NOMO-1 (cell line): ENCODE data around the gene STRN.
"Not testable (repeated sequence)": the region's sequence is repeated elsewhere in the genome, so short reads cannot be mapped to it uniquely, and the experiment has no call there.

Experiments used
- DNase-seq, 2 experiments: peaks; one replicate each; lab custom pipeline; 2025; ENCODE audit not compliant: unreplicated experiment in 2 of 2; lab: John Stamatoyannopoulos, UW

The STRN gene

DNA sequence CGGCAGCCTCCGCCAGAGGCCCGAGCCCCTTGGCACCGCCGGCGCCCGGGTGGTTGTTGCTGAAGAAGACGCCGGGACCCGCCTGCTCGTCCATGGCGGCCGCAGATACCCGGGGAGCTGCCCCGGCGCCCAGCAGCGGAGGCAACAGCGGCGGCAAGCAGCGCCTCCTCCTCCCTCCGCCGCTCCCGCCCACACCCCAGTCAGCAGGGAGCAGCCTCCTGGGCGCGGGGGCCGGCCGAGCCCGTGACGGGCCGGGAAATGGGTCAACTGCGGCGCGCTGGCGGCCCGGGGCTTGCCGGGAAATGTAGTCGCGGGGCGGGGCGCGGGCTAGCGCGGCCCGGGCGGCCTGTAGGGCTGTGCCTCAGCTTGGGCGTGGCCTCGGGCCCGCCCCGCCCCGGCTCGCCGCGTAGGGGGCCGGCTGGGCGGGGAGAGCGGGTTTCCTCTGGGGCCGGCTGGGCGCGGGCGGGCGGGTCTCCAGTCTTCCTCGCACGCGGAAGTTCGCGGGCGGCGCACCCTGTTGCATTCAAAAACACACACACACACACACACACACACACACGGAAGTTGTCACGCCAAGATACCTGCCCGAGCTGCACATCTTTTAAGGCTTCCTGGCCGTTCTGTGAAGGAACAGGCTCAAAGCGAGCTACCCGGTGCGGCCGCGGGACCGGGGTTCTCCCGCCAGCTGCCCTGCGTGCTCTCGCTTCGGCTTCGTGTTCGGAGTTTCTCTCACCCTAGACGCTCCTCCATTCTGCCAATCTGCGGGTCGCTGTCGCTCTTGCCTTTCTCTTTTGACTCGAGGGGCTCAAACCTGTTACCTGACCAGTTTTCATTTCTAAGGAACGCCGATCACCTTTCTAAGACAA, at the start of gene STRN:
TSS of gene STRN (minus strand) at position 167 of the 866 bp plus-strand sequence. CDS start at position 94, 73 bp downstream.
- peak; percentile 94 to 99 for DNase-seq

GRCh38 chr2:37013315-37013641, 46.9 kb upstream of the STRN start:
- no peak for DNase-seq

- DNase-seq = no peak
Measured at GRCh38 chr2:37011130-37011529, 44.8 kb upstream of the STRN start.

GRCh38 chr2:37005118-37005868, 39.0 kb upstream of the STRN start:
- no peak for DNase-seq

DNA sequence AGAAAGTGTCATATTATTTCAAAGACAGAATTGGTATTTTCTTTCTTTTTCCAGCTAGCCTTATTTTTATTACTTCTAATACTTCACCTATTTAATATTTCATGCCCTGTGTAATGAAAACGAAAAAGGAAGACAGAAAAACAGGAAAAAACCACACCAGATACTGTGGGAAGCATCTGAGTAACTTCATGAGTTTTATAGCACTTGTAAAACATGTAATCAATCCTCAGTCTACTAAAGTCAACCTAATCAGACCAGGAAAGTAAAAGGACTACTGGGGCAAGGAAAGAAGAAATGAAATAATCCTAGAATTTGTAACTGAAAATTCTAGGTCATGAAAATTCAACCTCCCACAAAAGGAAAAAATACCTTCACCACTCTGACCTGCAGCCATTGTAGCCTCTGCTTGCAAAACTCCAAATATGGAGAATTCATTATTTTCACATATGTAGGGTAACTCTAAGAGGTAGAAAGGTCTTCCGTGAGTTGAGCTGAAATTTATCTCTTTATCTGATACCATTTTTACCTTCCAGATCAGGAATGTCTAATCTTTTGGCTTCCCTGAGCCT, 34.7 kb upstream of the STRN start:
- DNase-seq = no peak

DNA sequence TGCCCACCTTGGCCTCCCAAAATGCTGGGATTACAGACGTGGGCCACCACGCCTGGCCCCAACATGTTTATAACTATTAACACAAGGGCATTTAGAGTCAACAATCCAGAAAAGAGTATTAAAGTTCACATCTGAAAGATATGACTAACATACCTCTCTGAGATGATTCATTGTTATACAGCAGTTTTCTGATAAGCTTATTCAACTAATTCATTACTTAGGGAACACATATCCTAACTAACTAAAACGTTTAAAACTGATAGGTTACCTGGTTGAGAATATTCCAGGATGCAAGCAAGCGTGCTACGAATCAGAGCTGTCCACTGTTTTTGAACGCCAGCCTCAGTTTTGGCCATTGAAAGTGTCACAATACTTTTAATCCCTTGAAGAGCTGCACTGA, 34.0 kb upstream of the STRN start:
- no peak for DNase-seq

- DNase-seq = not testable (repeated sequence)
Measured at GRCh38 chr2:36999416-36999815, 33.1 kb upstream of the STRN start.

DNA sequence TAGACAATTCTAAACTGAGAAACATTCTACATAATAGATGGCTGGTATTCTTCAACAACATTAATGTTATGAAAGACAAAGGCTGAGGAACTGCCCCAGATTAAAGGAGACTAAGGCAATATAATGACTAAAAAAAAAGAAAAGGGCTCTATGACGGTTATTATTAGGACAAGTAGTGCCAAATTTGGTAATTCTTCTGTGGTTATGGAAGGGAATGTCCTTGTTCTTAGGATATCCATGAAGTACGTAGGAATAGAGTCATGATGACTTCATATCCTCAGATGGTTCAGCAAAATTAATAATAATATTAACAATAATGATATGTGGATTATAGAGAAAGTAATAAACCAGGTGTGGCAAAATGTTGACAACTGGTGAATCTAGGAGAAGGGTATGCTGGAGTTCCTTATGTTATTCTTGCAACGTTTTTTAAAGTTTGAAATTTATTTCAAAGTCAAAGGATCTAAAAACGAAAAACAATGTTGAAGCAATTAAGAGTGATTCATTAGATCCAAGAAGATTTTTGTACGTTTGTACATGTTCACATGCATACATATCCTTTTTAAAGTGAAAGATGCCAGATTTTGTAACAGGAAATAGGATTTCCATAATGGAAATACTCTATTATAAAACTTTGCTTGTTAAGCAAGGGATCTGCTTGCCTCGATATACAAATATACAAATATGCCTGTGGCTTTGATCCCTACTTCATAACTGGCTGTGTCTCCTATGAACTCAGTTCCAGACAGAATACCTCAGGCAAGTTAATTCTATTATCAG, 27.7 kb upstream of the STRN start:
- DNase-seq = no peak

GRCh38 chr2:36988008-36988407, 21.7 kb upstream of the STRN start:
- no peak for DNase-seq

DNA sequence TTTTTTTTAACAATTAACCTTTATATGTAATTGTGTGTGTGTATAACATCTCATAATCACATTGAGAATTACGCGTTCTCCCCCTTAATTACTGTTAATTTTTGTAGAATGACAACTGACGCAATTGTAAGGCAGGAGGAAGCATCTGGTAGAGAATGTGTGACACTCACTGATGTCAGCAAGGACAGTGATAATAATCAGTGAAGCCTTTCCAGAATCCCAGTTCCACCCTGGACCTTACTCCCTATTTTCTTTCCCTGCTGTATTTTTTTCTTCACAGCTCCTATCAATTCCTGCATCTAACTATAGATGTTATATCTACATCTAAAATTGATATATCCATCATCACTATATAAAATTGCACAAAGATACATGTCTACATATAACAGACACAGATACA, 16.1 kb upstream of the STRN start:
- DNase-seq = no peak

- DNase-seq = no peak
Measured at GRCh38 chr2:36981911-36982310, 15.6 kb upstream of the STRN start.

GRCh38 chr2:36979007-36979406, 12.7 kb upstream of the STRN start:
- not testable (repeated sequence) for DNase-seq

GRCh38 chr2:36976065-36976464, 9.7 kb upstream of the STRN start:
- no peak for DNase-seq

DNA sequence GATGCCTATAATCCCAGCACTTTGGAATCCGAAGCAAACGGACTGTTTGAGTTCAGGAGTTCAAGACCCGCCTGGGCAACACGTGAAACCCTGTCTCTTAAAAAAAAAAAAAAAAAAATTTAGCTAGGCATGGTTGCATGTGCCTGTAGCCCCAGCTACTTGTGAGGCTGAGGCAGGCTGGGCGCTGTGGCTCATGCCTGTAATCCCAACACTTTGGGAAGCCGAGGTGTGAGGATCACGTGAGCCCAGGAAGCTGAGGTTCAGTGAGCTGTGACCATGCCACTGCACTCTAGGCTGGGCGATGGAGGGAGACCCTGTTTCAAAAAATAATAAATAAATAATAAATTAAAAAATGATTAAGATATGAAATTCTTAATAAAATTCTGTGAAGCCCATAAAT, 9.0 kb upstream of the STRN start:
- no peak for DNase-seq

DNA sequence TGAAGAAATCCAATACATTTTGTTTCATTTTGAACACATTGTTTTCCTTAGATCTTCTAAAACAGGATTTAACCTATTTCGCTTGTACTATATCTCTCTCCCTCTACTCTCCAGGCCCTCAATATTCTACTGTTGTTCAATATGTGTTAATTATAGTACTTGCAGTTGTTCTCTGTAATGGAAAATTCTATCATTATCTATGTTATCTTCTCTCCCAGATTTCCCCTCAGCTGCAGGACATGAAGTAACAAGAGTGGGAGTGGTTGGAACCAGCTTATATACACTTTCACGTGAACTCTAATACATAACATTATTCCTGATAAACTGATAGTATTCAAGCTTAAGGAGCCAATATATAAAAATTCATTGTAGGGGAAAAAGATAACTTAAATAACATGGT, 7.0 kb upstream of the STRN start:
- no peak for DNase-seq

DNA sequence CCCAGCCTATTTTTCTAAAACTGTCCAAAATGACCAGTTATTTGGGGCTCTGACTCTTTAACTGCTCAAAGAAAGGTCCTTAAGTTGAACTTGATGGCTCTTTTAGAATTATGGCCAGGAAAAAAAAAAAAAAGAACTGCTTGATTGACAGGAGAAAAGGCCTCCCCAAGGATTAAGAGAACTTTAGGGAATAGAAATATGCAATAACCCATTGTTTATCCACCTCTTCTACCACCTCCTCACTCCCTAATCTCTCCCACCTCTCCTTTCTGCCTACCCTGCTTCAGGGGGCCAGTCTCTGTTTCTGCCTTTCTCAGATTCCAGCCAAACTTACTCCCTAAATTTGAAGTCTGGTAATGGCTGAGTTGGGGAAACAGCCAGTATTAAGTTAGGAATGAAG, 5.7 kb upstream of the STRN start:
- no peak for DNase-seq

DNA sequence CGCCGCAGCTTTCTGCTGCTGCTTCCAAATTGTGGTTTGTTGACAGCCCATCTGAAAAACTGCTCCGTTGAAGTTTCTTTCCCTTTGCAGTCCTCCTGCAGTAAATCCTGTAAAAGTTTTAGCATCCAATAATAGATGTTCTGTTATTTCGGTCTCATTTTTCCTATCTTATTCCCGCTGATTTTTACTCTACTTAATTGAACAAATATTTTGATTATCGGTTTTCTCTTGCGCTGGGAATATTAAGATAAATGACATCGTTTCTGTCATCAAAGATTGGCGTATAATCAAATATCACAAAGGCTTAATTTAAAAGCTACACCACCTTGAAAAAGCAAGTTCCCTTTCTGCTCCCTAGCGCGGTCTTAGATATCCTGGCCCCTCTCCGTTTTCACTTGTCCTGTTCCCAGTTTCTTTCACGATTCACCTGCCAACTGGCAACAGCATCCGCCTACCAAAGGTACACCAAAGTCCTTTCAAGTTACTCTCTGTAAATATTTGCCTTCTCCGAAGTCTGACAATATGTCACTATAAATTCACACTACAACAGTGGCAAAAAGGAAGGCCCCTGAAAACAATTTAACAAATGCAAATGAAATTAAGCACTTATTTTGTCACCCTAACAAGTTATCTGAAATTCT, 1.0 kb upstream of the STRN start:
- peak in 1 of 2 experiments; percentile 46 for DNase-seq

DNA sequence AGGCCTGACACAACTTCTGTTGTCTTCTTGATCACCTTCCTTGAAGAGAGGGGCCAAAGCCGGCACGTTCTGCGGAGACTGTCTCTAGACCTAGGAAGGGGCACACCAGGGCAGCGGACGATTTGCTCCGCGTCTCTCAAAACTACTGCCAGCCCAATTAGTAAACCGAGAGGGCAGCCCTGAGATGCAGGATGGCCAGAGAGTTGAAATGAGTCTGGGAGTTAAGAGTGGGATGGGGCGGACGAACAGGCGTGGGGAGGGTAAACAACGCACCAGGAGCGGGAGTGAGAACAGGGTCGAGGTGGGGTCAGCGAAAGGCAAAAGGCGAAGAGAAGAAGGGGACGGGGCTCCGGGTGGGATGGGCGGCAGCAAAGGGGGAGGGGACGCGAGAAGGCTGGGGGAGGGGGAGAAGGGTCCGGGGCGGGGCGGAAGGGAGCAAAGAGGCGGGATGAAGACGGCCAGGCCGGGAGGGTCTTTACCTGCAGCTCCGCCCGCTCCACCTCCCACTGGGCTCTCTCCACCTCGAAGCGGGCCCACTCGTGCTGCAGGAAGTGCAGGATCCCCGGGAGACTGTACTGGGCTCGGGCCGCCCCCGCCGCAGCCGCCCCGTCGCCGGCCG, 476 bp downstream of the STRN start:
- DNase-seq = peak; percentile 19 to 31

DNA sequence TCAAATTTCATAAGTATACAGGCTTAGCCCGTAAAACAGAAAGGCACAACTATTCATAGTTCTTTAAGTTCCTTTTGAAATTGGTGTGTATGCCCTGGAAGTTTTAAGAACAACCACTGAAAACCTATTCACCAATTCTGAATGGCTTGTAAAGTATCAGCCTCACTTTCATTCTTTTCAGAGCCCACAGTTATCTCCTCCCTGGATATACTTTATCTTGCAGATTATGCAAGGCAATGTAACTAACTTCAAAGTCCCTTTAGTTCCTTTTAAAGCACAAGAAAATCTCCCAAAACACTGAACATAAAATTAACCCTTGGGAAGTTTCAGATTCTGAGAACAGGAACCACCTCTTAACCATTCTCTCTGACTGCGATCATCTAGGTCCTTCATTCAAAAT, 1.1 kb downstream of the STRN start:
- DNase-seq = no peak

GRCh38 chr2:36964496-36965058, 1.8 kb downstream of the STRN start:
- DNase-seq = no peak
